Upper lobe of left lung (tissue), 6 donors: ENCODE results near the gene MCOLN3. TPM values are rescaled to one million over a fixed set of nuclear protein-coding genes. Genes with fewer than 3 reads are reported as not detected.

ENCODE experiments used
- ATAC-seq, 2 donors: fragments of 200-7000 bp; cut with Tn5 transposase; one replicate each; pipeline ENCODE4 v1.9.1; 2022; ENCODE audit warnings: mild to moderate bottlenecking in 2 of 2, moderate library complexity in 2 of 2; ENCODE audit not compliant: low FRiP score in 2 of 2
- DNase-seq, 2 donors: peaks; one replicate each; pipeline ENCODE4 v3.0.0-alpha.2; 2019 to 2020
- H3K27ac ChIP-seq, 4 donors: fragments of 200-600 bp; sonication (generic); one replicate each; pipeline ENCODE4 v1.5.1; 2016 to 2019
- H3K27me3 ChIP-seq, 4 donors: fragments of 200-600 bp; sonication (generic); one replicate each; pipeline ENCODE4 v1.5.1; 2017 to 2019
- H3K36me3 ChIP-seq, 4 donors: fragments of 200-600 bp; sonication (generic); one replicate each; pipeline ENCODE4 v1.5.1; 2016 to 2019
- H3K4me1 ChIP-seq, 4 donors: fragments of 200-600 bp; sonication (generic); one replicate each; pipeline ENCODE4 v1.5.1; 2018 to 2019
- H3K4me3 ChIP-seq, 4 donors: fragments of 200-600 bp; sonication (generic); one replicate each; pipeline ENCODE4 v1.5.1; 2017 to 2019; ENCODE audit warnings: mild to moderate bottlenecking in 2 of 4, moderate library complexity in 1 of 4
- H3K9me3 ChIP-seq, 4 donors: fragments of 200-600 bp; sonication (generic); one replicate each; pipeline ENCODE4 v1.5.1; 2018 to 2019
- EP300 ChIP-seq, 4 donors: sonication (generic); formaldehyde crosslinking; IDR thresholded peaks; one replicate each; pipeline ENCODE4 v1.5.1; 2017; ENCODE audit warnings: antibody characterized with exemption in 4 of 4, control low read depth in 2 of 4
- POLR2A ChIP-seq, 4 donors: fragments of 450-650 bp; IDR thresholded peaks; one replicate each; pipeline ENCODE4 v1.5.1; 2016 to 2017; ENCODE audit warnings: antibody characterized with exemption in 4 of 4, mild to moderate bottlenecking in 2 of 4
- POLR2AphosphoS5 ChIP-seq, 2 donors: sonication (generic); formaldehyde crosslinking; IDR thresholded peaks; one replicate each; pipeline ENCODE4 v1.5.1; 2017; ENCODE audit warnings: antibody characterized with exemption in 2 of 2
- WGBS, 2 donors: methylation state at CpG; one replicate each; pipeline ENCODE4 v1.1.5; 2017 to 2018; 5-methylcytosine and 5-hydroxymethylcytosine counted together
- total RNA-seq, 6 donors: library from RNA; depleted of rRNA in 4 of 6; stranded (reverse); fragments of >200 nt in 4 of 6; gene quantifications; one replicate each; pipeline versions ENCODE4 v1.1.0 to v1.2.1, GENCODE V29; 2016 to 2021
- TF ChIP-seq, protein P1 (sequence below), 6 experiments: fragments of 450-650 bp in 4 of 6; fragments of 200-600 bp in 2 of 6; sonication (generic) in 2 of 6; IDR thresholded peaks; one replicate each; pipeline ENCODE4 v1.5.1; 2016 to 2019; ENCODE audit warnings: antibody characterized with exemption in 6 of 6
- donor health status: DM: no; HTN: no; CAD: no; lungs with moderate emphysema.
- donor health status: DM: no; HTN: yes; CAD: no; lungs with severe emphysema.

Gene MCOLN3
- total RNA-seq, 6 donors from 2014 or later, result 5.5 to 18.9 (median 5.8) TPM

- DNase-seq, result peak in 1 of 2 donors; percentile 94
- no peaks in the 10 kb centered on the region for H3K9me3 ChIP-seq
- H3K4me3 ChIP-seq, result peak overlapping the region; percentile 5 to 53 (median 43)
- no peaks in the 10 kb centered on the region for H3K27me3 ChIP-seq
- H3K4me1 ChIP-seq, result peaks cover 0 to 12% (median 4%) of the 10 kb centered on the region in 4 donors
- 9 to 13% methylated on average over 11 to 25 of the region's 25 CpGs for WGBS, 2 donors
- H3K27ac ChIP-seq, result peak overlapping the region in 3 of 4 donors; percentile 21 to 54 (median 23)
- H3K36me3 ChIP-seq, result no peaks in the 10 kb centered on the region
- TF ChIP-seq POLR2A (IDR thresholded peaks at IDR 0.05) (peak in 1 of 4 donors; percentile 55), POLR2AphosphoS5 (IDR thresholded peaks at IDR 0.05) (peak in 1 of 2 donors; percentile 24), EP300 (IDR thresholded peaks at IDR 0.05) (no peak)
- TF ChIP-seq, protein P1, sequence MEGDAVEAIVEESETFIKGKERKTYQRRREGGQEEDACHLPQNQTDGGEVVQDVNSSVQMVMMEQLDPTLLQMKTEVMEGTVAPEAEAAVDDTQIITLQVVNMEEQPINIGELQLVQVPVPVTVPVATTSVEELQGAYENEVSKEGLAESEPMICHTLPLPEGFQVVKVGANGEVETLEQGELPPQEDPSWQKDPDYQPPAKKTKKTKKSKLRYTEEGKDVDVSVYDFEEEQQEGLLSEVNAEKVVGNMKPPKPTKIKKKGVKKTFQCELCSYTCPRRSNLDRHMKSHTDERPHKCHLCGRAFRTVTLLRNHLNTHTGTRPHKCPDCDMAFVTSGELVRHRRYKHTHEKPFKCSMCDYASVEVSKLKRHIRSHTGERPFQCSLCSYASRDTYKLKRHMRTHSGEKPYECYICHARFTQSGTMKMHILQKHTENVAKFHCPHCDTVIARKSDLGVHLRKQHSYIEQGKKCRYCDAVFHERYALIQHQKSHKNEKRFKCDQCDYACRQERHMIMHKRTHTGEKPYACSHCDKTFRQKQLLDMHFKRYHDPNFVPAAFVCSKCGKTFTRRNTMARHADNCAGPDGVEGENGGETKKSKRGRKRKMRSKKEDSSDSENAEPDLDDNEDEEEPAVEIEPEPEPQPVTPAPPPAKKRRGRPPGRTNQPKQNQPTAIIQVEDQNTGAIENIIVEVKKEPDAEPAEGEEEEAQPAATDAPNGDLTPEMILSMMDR (IDR thresholded peaks at IDR 0.05), result no peak
- ATAC-seq, result peak; percentile 97 to 99
These were observed 13.6 kb upstream of the MCOLN3 start for GRCh38 chr1:85061711-85062424.

DNA sequence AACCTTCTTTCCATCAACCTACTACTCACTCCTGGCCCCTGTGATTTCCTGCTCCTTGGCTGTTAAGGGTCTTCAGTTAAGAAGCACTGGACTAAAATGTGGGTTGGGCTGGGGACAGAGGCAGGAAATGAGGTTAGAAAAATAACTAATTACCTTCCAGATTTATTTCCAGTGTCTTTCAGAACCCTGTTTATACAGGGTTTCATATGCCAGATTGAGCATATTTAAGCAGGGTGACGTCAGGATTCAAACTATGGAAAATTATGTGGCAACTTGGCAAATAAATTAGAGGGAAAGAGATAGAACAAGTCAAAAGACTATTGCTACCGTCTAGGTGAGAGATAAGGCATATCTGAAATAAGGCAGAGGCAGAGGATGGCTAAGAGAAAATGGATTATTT lies 11.7 kb upstream of the MCOLN3 start:
- no peak for DNase-seq
- H3K36me3 ChIP-seq, result no peaks in the 10 kb centered on the region
- no peaks in the 10 kb centered on the region for H3K27me3 ChIP-seq
- H3K4me3 ChIP-seq, result no peak overlapping the region
- H3K27ac ChIP-seq, result no peak overlapping the region
- no peak for ATAC-seq
- peaks cover 0 to 12% (median 4%) of the 10 kb centered on the region in 4 donors for H3K4me1 ChIP-seq
- TF ChIP-seq POLR2A (IDR thresholded peaks at IDR 0.05) (no peak), POLR2AphosphoS5 (IDR thresholded peaks at IDR 0.05) (no peak), EP300 (IDR thresholded peaks at IDR 0.05) (no peak)
- TF ChIP-seq, protein P1 (IDR thresholded peaks at IDR 0.05), result no peak
- H3K9me3 ChIP-seq, result no peaks in the 10 kb centered on the region
- 60 to 67% methylated on average over 2 of the region's 2 CpGs for WGBS, 2 donors

DNA sequence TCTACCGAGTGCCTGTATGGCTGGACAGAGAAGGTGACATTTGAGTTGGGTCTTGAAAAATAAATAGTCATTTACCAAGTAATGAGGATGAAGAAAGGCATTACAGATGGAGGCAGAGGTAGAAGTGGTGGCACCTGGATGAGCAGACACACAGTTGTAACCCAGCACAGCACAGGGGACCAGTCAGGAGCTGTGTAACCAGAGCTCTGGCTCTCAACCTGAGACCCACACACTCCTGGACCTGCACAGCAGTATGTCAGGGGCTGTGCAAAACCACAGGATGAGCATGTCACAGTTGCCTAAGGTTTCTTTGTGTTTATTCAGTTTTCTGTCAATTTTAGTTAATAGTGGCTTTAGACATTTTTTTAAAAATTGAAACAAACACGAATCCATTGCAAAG lies 11.3 kb upstream of the MCOLN3 start:
- Histone ChIP-seq H3K36me3 (no peaks in the 10 kb centered on the region), H3K9me3 (no peaks in the 10 kb centered on the region), H3K27ac (no peak overlapping the region), H3K4me3 (no peak overlapping the region), H3K4me1 (peaks cover 0 to 12% (median 4%) of the 10 kb centered on the region in 4 donors), H3K27me3 (no peaks in the 10 kb centered on the region)
- WGBS, 2 donors, result 87 to 88% methylated on average over 2 of the region's 2 CpGs
- no peak for DNase-seq
- TF ChIP-seq, protein P1 (IDR thresholded peaks at IDR 0.05), result no peak
- TF ChIP-seq EP300 (IDR thresholded peaks at IDR 0.05), result no peak
- no peak for TF ChIP-seq POLR2A (IDR thresholded peaks at IDR 0.05)
- TF ChIP-seq POLR2AphosphoS5 (IDR thresholded peaks at IDR 0.05), result no peak
- no peak for ATAC-seq

- WGBS, 2 donors, result 37 to 59% methylated on average over 1 of the region's 1 CpG
- DNase-seq (no peak), ATAC-seq (peak in 1 of 2 donors; percentile 30)
- no peak overlapping the region for H3K4me3 ChIP-seq
- no peaks in the 10 kb centered on the region for H3K36me3 ChIP-seq
- H3K27ac ChIP-seq, result no peak overlapping the region
- no peak for TF ChIP-seq POLR2A (IDR thresholded peaks at IDR 0.05)
- no peak for TF ChIP-seq EP300 (IDR thresholded peaks at IDR 0.05)
- TF ChIP-seq POLR2AphosphoS5 (IDR thresholded peaks at IDR 0.05), result no peak
- TF ChIP-seq, protein P1 (IDR thresholded peaks at IDR 0.05), result no peak
- H3K9me3 ChIP-seq, result no peaks in the 10 kb centered on the region
- peaks cover 0 to 12% (median 4%) of the 10 kb centered on the region in 4 donors for H3K4me1 ChIP-seq
- H3K27me3 ChIP-seq, result no peaks in the 10 kb centered on the region
These were observed 10.5 kb upstream of the MCOLN3 start for GRCh38 chr1:85058786-85059185.
